GM18505 (cell line): ENCODE results near the gene RARA.

Experiments
- ATAC-seq: cut with Tn5 transposase; IDR thresholded peaks from one replicate; pipeline ENCODE4 v1.9.1; 2021; ENCODE audit not compliant: unreplicated experiment
- POLR2A ChIP-seq: IDR thresholded peaks from 4 replicates; pipeline ENCODE4 v1.6.1; 2011; ENCODE audit warnings: borderline replicate concordance; ENCODE audit not compliant: insufficient read depth, insufficient read length; ENCODE audit errors: extremely low read depth

Gene RARA

DNA sequence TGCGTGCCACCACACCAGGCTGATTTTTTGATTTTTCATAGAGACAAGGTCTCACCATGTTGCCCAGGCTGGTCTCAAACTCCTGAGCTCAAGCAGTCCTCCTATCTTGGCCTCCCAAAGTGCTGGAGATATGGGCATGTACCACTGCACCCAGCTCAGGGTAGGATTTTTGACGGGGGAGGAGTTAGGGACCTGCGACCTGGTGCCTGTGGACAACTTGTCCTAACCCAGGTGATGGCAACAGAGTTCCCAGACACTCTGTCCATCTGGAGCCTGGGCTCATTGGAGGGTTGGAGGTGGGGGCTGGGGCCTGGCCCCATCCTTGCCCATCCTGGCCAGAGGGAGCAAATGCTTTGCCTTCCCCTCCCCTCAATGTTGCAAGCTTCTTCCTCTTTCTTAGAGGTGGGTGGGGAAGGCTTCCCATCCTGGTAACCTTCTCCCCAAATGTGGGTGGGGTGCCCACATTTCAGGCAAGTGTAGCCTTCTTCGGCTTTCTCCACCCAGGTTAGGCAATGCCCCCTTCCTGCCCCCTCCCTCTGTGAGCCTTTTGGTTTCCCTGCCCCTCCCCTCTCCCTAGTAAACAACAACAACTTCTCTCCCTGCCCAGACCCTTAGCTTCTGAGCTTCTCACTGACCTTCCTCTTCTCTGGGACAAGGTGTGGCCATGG is 24.9 kb downstream of the RARA start:
- no peak for ATAC-seq
- no peak for TF ChIP-seq POLR2A

DNA sequence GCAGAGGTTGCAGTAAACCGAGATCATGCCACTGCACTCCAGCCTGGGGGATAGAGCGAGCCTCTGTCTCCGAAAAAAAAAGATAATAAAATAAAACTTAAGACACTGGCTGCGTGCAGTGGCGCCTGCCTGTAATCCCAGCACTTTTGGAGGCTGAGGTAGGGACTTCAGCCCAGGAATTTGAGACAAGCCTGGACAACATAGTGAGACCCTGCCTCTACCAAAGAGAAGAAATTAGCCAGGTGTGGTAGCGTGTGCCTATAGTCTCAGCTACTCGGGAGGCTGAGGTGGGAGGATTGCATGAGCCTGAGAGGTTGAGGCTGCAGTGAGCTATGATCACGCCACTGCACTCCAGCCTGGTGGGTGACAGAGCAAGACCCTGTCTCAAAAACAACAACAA is 26.6 kb downstream of the RARA start:
- ATAC-seq, result no peak

DNA sequence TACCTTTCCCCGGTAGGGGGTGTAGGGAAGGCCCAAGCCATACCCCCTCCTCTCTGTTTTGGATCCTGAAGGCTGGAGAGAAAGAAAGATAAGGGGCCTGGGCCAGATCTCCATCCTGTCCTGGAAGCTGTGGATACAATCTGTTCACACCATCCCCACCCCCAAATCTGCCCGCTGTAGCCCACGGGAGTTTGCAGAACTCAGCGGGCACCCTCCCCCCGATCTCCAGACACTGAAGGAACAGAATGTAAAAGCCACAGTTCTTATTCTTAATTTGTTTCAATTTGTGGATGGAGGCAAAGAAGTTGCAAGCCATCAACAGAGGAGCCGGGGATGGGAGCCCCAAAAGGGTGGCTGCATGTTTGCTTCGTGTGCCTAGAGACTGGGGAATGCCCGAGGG is 28.4 kb downstream of the RARA start:
- no peak for TF ChIP-seq POLR2A
- no peak for ATAC-seq

More for the DNA sequence above, 26.6 kb downstream of the RARA start:
- no peak for TF ChIP-seq POLR2A

DNA sequence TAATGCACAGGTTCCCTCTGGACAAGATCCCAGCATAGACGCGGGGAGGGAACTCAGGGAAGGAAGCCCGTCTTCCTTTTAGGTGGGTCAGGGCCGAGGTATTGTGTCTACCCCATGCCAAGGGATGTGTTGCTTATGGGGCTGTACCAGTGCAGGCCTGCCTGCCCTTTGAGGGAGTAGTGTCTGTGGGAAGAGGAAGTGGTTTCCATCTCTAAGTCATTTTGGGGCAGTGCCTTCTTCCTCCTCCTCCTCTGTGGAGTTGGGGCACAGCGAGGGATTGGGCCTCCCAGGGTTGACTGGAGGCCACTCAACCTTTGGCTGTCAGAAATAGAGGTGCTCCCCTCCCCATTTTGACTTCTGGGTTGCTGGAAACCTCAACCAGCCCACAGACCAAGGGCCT is 29.1 kb downstream of the RARA start:
- no peak for ATAC-seq
- no peak for TF ChIP-seq POLR2A

DNA sequence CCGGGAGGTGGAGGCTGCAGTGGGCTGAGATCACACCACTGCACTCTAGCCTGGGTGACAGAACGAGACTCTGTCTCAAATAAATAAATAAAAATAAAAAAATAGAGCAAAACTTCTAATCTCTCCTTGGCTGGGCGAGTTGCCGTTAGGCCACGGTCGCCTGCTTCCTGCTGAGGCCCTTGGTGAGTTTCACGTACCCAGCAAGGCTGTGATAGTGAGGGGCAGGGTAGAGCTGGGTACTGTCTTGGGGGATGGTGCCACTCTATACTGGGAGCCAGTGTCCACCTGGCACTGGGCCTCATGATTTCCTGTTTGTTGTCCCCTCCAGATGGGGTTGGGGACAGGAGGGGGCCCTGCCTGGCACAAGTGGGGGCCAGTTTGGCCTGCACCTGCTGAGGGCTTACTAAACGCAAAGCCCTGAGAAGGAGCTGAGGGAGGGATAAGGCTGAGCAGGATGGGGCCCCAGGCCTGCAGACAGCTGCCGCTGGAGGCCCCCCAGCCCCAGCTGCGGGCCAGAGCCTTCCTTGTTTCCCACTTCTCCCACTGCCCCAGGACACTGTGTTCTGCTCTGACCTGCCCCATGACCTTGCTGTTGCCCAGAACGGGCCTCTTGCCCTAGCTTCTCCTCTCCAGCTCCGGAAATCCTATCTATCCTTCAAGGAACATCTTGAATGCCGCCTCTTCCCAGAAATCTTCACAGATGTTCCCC is 30.1 kb downstream of the RARA start:
- ATAC-seq, result no peak
- TF ChIP-seq POLR2A, result no peak

GRCh38 chr17:40340327-40340726 is 31.3 kb downstream of the RARA start:
- ATAC-seq, result no peak
- TF ChIP-seq POLR2A, result no peak

DNA sequence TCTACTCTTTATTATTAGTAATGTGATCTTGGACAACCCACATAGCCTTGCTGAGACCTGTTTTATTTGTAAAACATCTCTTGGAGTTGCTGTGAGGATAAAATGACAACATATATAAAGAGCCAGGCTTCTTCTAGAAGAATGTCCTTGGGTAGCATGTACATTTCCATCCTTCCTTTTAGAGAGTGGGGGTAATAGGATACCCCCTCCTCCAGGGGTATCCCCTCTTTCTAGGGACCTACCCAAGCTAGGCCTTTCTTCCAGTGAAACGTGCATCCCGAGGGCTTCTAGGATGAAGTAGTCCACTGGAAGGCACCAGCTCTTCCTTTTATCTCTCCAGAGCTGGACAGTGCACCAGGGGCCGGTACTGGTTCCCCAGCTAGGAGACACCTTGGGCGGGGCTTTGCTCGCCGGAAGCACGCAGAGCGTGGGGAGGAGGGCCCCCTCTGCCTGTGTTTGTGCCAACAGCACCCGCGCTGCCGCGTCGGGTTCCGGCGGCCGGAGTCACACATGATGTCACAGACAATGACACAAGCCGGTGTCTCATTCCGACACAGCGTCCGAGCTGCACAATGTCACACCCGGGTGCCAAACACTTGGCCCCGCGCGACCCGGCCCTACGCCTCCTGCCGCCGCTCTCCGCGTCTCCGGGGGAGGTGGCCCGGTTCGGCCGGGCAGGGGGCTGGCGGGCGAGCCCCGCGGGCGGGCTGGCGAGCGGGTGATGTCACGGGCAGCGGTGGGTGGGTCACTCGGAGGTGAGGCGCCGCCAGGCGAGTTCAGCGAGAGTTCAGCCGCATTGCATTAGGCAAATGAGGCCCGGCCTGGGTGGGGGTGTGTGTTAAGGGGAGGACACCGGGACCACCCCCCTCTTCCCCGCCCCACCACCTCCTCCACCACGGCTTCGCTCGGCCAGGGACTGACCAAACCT is 32.2 kb downstream of the RARA start:
- ATAC-seq, result peak; percentile 64

DNA sequence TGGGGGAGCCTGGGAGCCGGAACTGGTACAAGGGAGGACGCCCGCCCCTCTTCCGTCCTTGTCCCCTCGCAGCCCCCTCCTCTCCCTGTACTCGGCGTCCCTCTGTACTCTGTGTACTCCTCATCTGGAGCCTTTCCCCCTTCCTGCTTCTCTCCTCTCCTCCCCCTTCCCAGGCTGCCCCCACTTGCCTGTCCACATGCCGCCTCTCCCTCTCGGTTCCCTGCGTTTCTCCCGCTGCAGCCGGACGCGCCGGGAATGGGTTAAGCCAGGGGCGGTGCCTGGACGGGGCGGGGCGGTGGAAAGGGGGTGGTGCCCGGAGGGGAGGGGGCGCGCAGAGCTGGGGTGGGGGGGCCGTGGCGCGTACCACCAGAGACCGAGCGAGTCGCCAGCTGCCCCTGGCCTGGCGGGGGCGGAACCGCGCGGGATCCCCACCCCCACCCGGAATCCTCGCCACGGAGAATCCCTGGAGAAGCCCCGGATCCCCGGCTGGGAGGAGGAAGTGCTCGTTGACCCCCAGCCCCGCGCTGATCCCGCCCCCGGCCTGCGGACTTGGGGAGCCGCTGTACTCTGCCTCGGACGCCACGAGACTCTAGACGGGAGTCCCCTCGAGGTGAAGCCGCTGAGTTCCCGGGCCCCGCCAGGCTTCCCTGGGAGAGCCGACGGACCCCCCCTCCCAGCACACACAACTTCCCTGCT is 33.0 kb downstream of the RARA start:
- ATAC-seq, result no peak
- TF ChIP-seq POLR2A, result no peak

More for the DNA sequence above, 32.2 kb downstream of the RARA start:
- TF ChIP-seq POLR2A, result peak; percentile 31

DNA sequence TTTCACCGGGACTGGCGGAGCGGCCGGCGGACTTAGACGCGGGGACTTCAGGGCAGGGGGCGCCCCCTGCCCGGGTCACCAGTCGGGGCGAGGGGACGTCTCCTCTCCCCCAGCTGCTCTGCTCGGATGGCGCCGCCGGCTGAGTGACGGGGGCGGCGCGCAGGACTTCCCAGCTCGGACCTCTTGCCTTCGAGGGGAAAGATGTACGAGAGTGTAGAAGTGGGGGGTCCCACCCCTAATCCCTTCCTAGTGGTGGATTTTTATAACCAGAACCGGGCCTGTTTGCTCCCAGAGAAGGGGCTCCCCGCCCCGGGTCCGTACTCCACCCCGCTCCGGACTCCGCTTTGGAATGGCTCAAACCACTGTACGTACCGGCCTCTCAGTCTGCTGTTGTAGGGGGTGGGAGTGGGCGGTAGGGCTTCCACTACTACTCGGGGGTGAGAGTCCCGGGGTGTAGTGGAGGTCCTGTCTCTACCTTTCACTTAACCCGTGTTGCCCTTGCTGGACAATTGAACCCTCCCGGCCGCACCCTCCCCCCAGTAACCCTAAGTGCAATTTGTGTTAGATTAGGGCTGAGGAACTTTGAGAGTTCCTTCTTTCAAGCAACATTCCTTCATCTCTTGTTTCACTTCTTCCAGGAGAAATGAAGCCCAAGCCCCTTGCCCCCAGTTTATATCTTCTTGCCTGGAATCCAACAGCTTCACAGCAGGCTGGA is 33.7 kb downstream of the RARA start:
- no peak for ATAC-seq
- TF ChIP-seq POLR2A, result no peak

DNA sequence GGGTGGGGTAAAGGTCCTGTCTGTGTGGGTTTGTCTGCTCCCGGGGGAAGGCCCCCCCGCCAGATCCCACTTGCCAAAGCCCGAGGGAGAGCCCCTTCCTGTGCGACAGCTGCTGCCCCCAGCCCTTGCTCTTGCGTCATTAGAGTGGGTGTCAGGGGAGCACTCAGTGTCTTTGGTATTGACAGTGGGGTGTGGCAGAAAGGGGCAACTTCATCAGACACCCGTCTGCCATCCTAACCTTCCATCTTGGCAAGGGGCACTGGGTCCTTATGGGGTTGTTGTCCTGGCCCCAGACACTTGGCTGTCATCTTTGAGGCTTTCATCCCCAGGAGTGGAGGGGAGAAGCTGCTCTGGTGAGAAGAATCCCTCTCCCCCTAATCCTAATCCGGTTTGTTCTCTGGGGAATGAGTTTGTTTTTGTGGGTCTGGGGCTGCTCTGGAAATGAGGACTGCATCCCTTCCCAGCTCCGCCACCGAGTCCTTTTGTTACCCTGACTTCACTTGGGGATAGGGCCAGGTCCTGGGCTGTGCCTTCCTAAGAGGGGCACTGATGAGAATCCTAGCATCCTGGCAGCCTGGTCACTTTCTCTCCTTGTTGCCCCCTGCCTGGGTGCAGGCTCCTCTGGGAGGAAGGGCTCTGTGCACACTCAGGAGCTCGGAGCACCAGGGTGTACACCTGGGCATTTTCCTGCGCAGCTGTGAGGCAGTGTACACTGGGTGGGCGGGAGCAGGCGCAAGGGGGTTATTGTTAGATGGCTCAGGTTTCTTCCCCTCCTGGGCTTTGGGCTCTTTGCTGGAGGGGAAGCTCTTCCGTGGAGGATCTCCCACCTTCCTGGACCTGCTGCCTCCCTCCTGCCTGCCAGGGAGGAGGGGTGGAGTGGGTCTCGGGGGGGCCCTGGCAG is 34.5 kb downstream of the RARA start:
- TF ChIP-seq POLR2A, result no peak
- ATAC-seq, result no peak

- TF ChIP-seq POLR2A, result no peak
- ATAC-seq, result no peak
Measured at GRCh38 chr17:40344421-40345160, 35.6 kb downstream of the RARA start.
